Measurements from ENCODE around the gene SNUPN.

DNA sequence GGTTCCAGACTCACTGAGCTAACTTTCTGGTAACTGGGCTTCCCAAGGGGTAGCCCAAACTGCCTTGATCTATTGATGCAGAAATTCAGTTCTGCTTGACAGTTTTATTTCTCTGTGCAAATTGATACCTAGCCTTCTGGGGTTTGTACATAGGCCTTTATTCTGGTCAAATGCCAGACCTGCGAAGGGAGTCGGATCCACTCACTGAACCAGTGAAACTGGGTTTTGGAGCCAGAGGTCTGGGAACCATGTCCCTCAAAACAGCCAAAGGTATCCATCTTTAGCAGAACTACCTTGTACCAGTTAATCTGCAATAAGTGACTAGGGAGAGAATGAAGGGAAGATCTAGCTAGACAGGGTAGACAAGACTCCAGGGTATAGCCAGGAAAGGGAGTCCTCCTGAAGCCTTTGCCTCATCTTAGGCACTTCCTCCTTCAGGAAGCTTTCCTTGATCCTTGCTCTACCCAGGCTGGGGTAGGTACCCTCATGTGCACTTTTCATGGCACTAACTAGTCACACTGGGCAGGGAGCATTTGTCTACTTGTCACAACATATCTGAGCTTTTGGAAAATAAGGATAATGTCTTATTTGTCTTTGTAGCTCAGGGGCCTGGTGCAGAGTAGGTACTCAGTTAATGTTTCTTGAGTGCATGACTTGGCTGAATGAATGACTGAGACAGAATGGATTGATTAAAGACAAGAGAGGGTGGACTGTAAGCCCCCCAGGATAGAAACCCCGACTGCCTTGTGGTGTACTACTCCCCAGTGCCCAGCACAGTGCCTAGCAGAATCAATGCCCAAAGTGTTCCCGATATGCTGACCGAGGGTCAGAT lies 20.8 kb upstream of the SNUPN start:
- TF ChIP-seq EZH2phosphoT487 (IDR thresholded peaks at IDR 0.05; ENCODE audit: borderline replicate concordance, low read depth) (no peak), CTCF (IDR thresholded peaks at IDR 0.05) (no peak), EP300 (IDR thresholded peaks at IDR 0.05; ENCODE audit: borderline replicate concordance in 1 of 2, low read depth in 1 of 2, low read length in 1 of 2) (no peak), FOXM1 (IDR thresholded peaks at IDR 0.05; ENCODE audit: low read depth) (no peak), RCOR1 (IDR thresholded peaks at IDR 0.05; ENCODE audit: low read length) (no peak), RFX5 (IDR thresholded peaks at IDR 0.05; ENCODE audit: low read length) (no peak), YY1 (IDR thresholded peaks at IDR 0.05; ENCODE audit: low read depth) (no peak), IRF3 (IDR thresholded peaks at IDR 0.05; ENCODE audit: low read depth, low read length) (no peak), CHD2 (IDR thresholded peaks at IDR 0.05; ENCODE audit: low read length, partially characterized antibody) (no peak), TCF12 (IDR thresholded peaks at IDR 0.05) (no peak), RXRA (IDR thresholded peaks at IDR 0.05; ENCODE audit: borderline replicate concordance, low read depth) (no peak), RAD21 (IDR thresholded peaks at IDR 0.05; ENCODE audit: low read length) (no peak)
- TF ChIP-seq, protein P1, sequence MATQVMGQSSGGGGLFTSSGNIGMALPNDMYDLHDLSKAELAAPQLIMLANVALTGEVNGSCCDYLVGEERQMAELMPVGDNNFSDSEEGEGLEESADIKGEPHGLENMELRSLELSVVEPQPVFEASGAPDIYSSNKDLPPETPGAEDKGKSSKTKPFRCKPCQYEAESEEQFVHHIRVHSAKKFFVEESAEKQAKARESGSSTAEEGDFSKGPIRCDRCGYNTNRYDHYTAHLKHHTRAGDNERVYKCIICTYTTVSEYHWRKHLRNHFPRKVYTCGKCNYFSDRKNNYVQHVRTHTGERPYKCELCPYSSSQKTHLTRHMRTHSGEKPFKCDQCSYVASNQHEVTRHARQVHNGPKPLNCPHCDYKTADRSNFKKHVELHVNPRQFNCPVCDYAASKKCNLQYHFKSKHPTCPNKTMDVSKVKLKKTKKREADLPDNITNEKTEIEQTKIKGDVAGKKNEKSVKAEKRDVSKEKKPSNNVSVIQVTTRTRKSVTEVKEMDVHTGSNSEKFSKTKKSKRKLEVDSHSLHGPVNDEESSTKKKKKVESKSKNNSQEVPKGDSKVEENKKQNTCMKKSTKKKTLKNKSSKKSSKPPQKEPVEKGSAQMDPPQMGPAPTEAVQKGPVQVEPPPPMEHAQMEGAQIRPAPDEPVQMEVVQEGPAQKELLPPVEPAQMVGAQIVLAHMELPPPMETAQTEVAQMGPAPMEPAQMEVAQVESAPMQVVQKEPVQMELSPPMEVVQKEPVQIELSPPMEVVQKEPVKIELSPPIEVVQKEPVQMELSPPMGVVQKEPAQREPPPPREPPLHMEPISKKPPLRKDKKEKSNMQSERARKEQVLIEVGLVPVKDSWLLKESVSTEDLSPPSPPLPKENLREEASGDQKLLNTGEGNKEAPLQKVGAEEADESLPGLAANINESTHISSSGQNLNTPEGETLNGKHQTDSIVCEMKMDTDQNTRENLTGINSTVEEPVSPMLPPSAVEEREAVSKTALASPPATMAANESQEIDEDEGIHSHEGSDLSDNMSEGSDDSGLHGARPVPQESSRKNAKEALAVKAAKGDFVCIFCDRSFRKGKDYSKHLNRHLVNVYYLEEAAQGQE (IDR thresholded peaks at IDR 0.05; ENCODE audit: low read depth, low read length), result no peak

Data from SK-N-SH (cell line).